Esophagus muscularis mucosa (tissue), 4 donors: ENCODE results near the gene CSTF1.
A peak's percentile ranks its signal among the peaks of the same experiment; 100 is the strongest.

Experiments
- EP300 ChIP-seq: sonication (generic); formaldehyde crosslinking; IDR thresholded peaks from one replicate; pipeline ENCODE4 v1.6.1; 2017; ENCODE audit warnings: antibody characterized with exemption
- POLR2A ChIP-seq: fragments of 450-650 bp; IDR thresholded peaks from one replicate; pipeline ENCODE4 v1.6.1; 2017; ENCODE audit warnings: antibody characterized with exemption, moderate library complexity, mild to moderate bottlenecking, low read depth
- POLR2AphosphoS5 ChIP-seq, 2 donors: sonication (generic); formaldehyde crosslinking; IDR thresholded peaks; one replicate each; pipeline ENCODE4 v1.6.1; 2017; ENCODE audit warnings: antibody characterized with exemption in 2 of 2
- TF ChIP-seq, protein P1 (sequence below), 3 experiments: fragments of 200-600 bp in 2 of 3; fragments of 450-650 bp in 1 of 3; sonication (generic) in 2 of 3; IDR thresholded peaks; one replicate each; pipeline ENCODE4 v1.5.1; 2017 to 2019; ENCODE audit warnings: antibody characterized with exemption in 3 of 3, mild to moderate bottlenecking in 2 of 3, moderate library complexity in 1 of 3

DNA sequence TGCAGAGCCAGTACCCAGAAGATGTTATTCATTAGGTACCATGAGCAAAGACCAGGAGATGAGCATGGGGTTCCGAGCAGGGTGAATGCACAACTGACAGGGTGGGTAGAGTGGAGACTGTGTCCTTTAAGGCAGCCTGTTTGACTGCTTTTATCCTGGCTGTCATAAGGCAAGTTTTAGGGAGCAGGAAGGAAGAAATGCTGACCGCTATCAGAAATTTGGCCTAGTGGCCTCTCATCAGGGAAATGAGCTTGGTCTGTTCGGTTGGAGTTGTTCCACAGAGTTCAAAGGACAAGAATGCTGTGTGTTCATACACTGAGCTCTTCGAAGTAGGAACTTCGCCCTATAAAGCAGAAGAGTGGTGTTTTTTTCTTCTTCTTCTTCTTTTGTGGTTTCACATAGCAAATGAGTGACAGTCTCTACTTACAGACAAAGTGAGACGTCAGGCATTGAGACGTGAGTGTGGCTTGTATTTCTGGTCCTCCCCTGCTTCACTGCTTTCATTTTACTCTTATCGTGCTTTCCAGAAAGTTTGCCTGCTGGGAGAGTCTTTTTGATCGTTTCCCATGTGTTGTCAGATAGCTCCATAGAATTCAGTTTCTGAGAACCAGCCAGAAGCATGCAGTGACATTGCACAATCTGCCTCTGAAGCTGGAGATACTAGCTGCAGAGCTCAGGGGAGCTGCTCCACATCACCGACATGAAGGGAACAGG lies 19.5 kb downstream of the CSTF1 start, which contains the start of gene CASS4:
- no peak for TF ChIP-seq EP300
- peak in 1 of 2 donors; percentile 6 for TF ChIP-seq POLR2AphosphoS5 (IDR thresholded peaks at IDR 0.05)
- TF ChIP-seq, protein P1, sequence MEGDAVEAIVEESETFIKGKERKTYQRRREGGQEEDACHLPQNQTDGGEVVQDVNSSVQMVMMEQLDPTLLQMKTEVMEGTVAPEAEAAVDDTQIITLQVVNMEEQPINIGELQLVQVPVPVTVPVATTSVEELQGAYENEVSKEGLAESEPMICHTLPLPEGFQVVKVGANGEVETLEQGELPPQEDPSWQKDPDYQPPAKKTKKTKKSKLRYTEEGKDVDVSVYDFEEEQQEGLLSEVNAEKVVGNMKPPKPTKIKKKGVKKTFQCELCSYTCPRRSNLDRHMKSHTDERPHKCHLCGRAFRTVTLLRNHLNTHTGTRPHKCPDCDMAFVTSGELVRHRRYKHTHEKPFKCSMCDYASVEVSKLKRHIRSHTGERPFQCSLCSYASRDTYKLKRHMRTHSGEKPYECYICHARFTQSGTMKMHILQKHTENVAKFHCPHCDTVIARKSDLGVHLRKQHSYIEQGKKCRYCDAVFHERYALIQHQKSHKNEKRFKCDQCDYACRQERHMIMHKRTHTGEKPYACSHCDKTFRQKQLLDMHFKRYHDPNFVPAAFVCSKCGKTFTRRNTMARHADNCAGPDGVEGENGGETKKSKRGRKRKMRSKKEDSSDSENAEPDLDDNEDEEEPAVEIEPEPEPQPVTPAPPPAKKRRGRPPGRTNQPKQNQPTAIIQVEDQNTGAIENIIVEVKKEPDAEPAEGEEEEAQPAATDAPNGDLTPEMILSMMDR (IDR thresholded peaks at IDR 0.05): no peak
- no peak for TF ChIP-seq POLR2A
